Heart left ventricle (tissue), 16 donors: ENCODE data around the gene NFS1. TPM values are rescaled to one million over a fixed set of nuclear protein-coding genes. Genes with fewer than 3 reads are reported as not detected.
A peak's percentile ranks its signal among the peaks of the same experiment; 100 is the strongest.

Experiments
- ATAC-seq, 4 donors: fragments of 200-7000 bp; cut with Tn5 transposase; one replicate each; pipeline ENCODE4 v1.9.1; 2020 to 2022; ENCODE audit warnings: moderate library complexity in 4 of 4, mild to moderate bottlenecking in 3 of 4, moderate number of reproducible peaks in 1 of 4
- DNase-seq, 5 donors: peaks; one replicate each; pipeline ENCODE4 v3.0.0-alpha.2; 2020
- H3K27ac ChIP-seq, 12 donors: fragments of 200-600 bp; sonication (generic) in 4 of 12; one replicate each; pipeline versions ENCODE4 v1.5.0 to v1.8.0; 2016 to 2022; ENCODE audit warnings: mild to moderate bottlenecking in 2 of 12
- H3K27me3 ChIP-seq, 9 donors: fragments of 200-600 bp; sonication (generic) in 2 of 9; one replicate each; pipeline versions ENCODE4 v1.5.1 to v1.8.0; 2016 to 2022; ENCODE audit warnings: mild to moderate bottlenecking in 3 of 9
- H3K36me3 ChIP-seq, 9 donors: fragments of 200-600 bp; sonication (generic) in 2 of 9; one replicate each; pipeline versions ENCODE4 v1.5.0 to v1.8.0; 2018 to 2022; ENCODE audit warnings: mild to moderate bottlenecking in 2 of 9
- H3K4me1 ChIP-seq, 12 donors: fragments of 200-600 bp; sonication (generic) in 4 of 12; one replicate each; pipeline versions ENCODE4 v1.5.0 to v1.8.0; 2016 to 2022; ENCODE audit warnings: mild to moderate bottlenecking in 3 of 12
- H3K4me3 ChIP-seq, 12 donors: fragments of 200-600 bp; sonication (generic) in 4 of 12; one replicate each; pipeline versions ENCODE4 v1.5.0 to v1.8.0; 2017 to 2022; ENCODE audit warnings: mild to moderate bottlenecking in 9 of 12, moderate library complexity in 4 of 12
- H3K9me3 ChIP-seq, 12 donors: fragments of 200-600 bp; sonication (generic) in 4 of 12; one replicate each; pipeline versions ENCODE4 v1.5.0 to v1.8.0; 2016 to 2022; ENCODE audit warnings: mild to moderate bottlenecking in 1 of 12
- CTCF ChIP-seq, 12 donors: fragments of 200-600 bp; sonication (generic) in 4 of 12; IDR thresholded peaks; one replicate each; pipeline versions ENCODE4 v1.5.0 to v1.8.0; 2018 to 2022; ENCODE audit warnings: antibody characterized with exemption in 12 of 12, mild to moderate bottlenecking in 5 of 12
- POLR2A ChIP-seq, 2 donors: fragments of 450-650 bp; IDR thresholded peaks; one replicate each; pipeline ENCODE4 v1.6.1; 2017; ENCODE audit warnings: antibody characterized with exemption in 2 of 2, mild to moderate bottlenecking in 2 of 2, moderate library complexity in 2 of 2
- WGBS, 4 donors: extraction: QIAGEN DNeasy Blood & Tissue Kit in 2 of 4; methylation state at CpG; one replicate each; pipeline versions ENCODE4 v1.1.5 to v1.1.7; 2013 to 2018; 5-methylcytosine and 5-hydroxymethylcytosine counted together
- intact Hi-C, 10 donors: fragments of 100-400 bp; cut with DNase I; formaldehyde crosslinking; loops; one replicate each; pipeline versions ENCODE4 v1.11.1 to v1.14.2; 2022
- polyA plus RNA-seq, 2 donors: library from polyadenylated mRNA; stranded (reverse); fragments of 200-250 nt; gene quantifications; one replicate each; pipeline ENCODE4 v1.2.3, GENCODE V29; 2013
- total RNA-seq, 9 donors: library from RNA; depleted of rRNA in 2 of 9; stranded (reverse); fragments of >200 nt in 2 of 9; fragmentation: NEBNext Ultra II Directional in 3 of 9; extraction: Animal tissue kit (Norgen Biotek cat#: 25700) in 3 of 9; gene quantifications; one replicate each; pipeline versions ENCODE4 v1.1.0 to v1.2.4, GENCODE V29; 2016 to 2023
- donor health status: ischemic (EF 13 %, LVEDD 7.1; RV severe dilation, severe dysfunction).
- donor health status: healthy with polysubstance abuse.
- donor health status: DM: no; HTN: yes; CAD: no.
- donor health status: DM: no; HTN: no; CAD: no.
- donor health status: ischemic (EF 25% LVEDD 6.9; RV normal size, moderate dysfunction).
- donor health status: ischemic (EF 25% LVEDD 5.7; RV mildly dilated, moderate dysfunction).
- donor health status: healthy.
- donor health status: DM: yes; HTN: yes; CAD: no.
- donor health status: ischemic (EF 35%, LVEDD 5.7; RV mildly dilated, moderate dysfunction).
- donor health status: nonischemic (EF 11% LVEDD 7.7; RV severe dilation, severe dysfunction).
- donor health status: DM: yes; HTN: yes; CAD: no.
- donor health status: PGD.
- donor health status: ischemic (EF 29% LVEDD 5.4; RV normal size, mild dysfunction).
- donor health status: nonischemic (EF 23%, LVEDD 6.1; RV moderate dilation, normal function).

NFS1 gene
- total and polyA plus RNA-seq, 11 donors = 27.4 to 67.5 (median 58.3) TPM

GRCh38 chr20:35648836-35649235 lies 50.3 kb downstream of the NFS1 start:
- peak overlapping the region in 1 of 12 donors; percentile 26 for H3K27ac ChIP-seq
- no peaks in the 10 kb centered on the region for H3K9me3 ChIP-seq
- H3K4me1 ChIP-seq = peaks cover 0 to 37% (median 18%) of the 10 kb centered on the region in 12 donors
- no peaks in the 10 kb centered on the region for H3K27me3 ChIP-seq
- TF ChIP-seq CTCF (IDR thresholded peaks at IDR 0.05) = no peak
- no peak for TF ChIP-seq POLR2A (IDR thresholded peaks at IDR 0.05)
- peaks cover 0 to 45% (median 15%) of the 10 kb centered on the region in 9 donors for H3K36me3 ChIP-seq
- H3K4me3 ChIP-seq = no peak overlapping the region
- DNase-seq (no peak), ATAC-seq (no peak)
- intact Hi-C loops = no loop called here

GRCh38 chr20:35644806-35645205 lies 54.3 kb downstream of the NFS1 start:
- no peak overlapping the region for H3K4me3 ChIP-seq
- no peaks in the 10 kb centered on the region for H3K9me3 ChIP-seq
- DNase-seq = no peak
- 80 to 87% (median 82%) methylated on average over 2 of the region's 2 CpGs for WGBS, 4 donors
- no peaks in the 10 kb centered on the region for H3K27me3 ChIP-seq
- H3K36me3 ChIP-seq = peaks cover 0 to 11% (median 0%) of the 10 kb centered on the region in 9 donors
- TF ChIP-seq POLR2A (IDR thresholded peaks at IDR 0.05) = no peak
- no peak for TF ChIP-seq CTCF (IDR thresholded peaks at IDR 0.05)
- ATAC-seq = no peak
- H3K27ac ChIP-seq = no peak overlapping the region
- intact Hi-C loops = no loop called here
- peaks cover 0 to 16% (median 6%) of the 10 kb centered on the region in 12 donors for H3K4me1 ChIP-seq

DNA sequence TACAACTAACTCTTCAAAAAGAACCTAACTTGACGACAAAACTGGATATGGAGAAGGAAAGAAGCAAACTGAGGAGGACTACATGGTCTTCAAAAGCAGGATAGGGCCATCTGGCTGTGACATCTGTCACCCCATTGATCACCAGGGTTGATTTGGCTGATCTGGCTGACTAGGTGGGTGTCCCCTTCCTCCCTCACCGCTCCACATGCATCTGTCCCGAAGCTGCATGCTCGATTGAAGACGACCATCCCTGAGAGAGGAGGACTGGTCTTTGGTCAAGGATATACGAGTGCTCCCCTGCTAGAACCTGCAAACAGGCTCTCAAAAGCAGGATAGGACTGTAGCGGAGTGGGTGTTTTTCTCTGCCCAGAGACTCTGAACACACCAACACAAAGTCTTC lies 56.1 kb downstream of the NFS1 start:
- no peak overlapping the region for H3K4me3 ChIP-seq
- 89 to 95% (median 94%) methylated on average over 7 of the region's 7 CpGs for WGBS, 4 donors
- no peak overlapping the region for H3K27ac ChIP-seq
- H3K4me1 ChIP-seq = peaks cover 0 to 15% (median 2%) of the 10 kb centered on the region in 12 donors
- no peaks in the 10 kb centered on the region for H3K9me3 ChIP-seq
- peaks cover 0 to 7% (median 0%) of the 10 kb centered on the region in 9 donors for H3K36me3 ChIP-seq
- no peaks in the 10 kb centered on the region for H3K27me3 ChIP-seq
- intact Hi-C loops = no loop called here
- TF ChIP-seq POLR2A (IDR thresholded peaks at IDR 0.05) (no peak), CTCF (IDR thresholded peaks at IDR 0.05) (no peak)
- ATAC-seq (no peak), DNase-seq (no peak)

DNA sequence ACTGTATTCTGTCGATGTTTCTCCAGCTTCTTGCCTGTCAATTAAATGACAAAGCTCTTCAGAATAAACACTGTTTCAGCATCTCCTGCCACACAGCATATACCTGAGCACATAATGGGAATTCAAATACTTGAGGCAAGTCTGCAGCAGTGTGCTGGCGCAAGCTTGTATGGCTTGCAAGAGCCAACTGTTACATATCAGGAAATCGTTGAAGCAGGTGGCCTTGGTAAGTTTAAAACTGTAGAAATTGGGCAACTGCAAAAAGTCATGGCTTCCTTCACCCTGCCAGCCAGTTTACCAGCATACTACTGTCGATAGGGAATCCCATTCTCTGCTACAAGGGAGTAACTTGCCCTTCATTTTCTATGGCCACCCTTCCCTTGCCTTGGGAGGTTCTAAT lies 57.4 kb downstream of the NFS1 start:
- 91 to 94% (median 92%) methylated on average over 4 of the region's 4 CpGs for WGBS, 4 donors
- Histone ChIP-seq H3K27me3 (no peaks in the 10 kb centered on the region), H3K27ac (no peak overlapping the region), H3K4me1 (peaks cover 0 to 28% (median 6%) of the 10 kb centered on the region in 12 donors), H3K36me3 (no peaks in the 10 kb centered on the region), H3K9me3 (no peaks in the 10 kb centered on the region), H3K4me3 (no peak overlapping the region)
- intact Hi-C loops = no loop called here
- TF ChIP-seq POLR2A (IDR thresholded peaks at IDR 0.05) (no peak), CTCF (IDR thresholded peaks at IDR 0.05) (no peak)
- ATAC-seq (no peak), DNase-seq (no peak)
